ENCODE results near the gene ATXN1. TPM values are rescaled to one million over a fixed set of nuclear protein-coding genes. Genes with fewer than 3 reads are reported as not detected.
A peak's percentile ranks its signal among the peaks of the same experiment; 100 is the strongest.

Gene ATXN1
- polyA plus RNA-seq, 1 donor (not counting 4 experiments of a cell fraction or from before 2014, with no cell fraction given) = 9.7 TPM

GRCh38 chr6:16804546-16805242, 43.4 kb upstream of the ATXN1 start:
- FAIRE-seq = no peak
- Histone ChIP-seq H3K4me3 (ENCODE audit: control insufficient read depth in 2 of 3, extremely low read depth in 1 of 3, insufficient read depth in 2 of 3, low read depth in 1 of 3, low read length in 3 of 3) (no peak overlapping the region), H3K36me3 (ENCODE audit: control insufficient read depth in 2 of 2, extremely low read depth in 1 of 2, insufficient read depth in 2 of 2, low read length in 2 of 2) (no peaks in the 10 kb centered on the region), H3K4me1 (ENCODE audit: control insufficient read depth, extremely low read depth, insufficient read depth, low read length) (peaks cover 14% of the 10 kb centered on the region), H3K9me3 (ENCODE audit: control insufficient read depth, low read depth, low read length) (no peaks in the 10 kb centered on the region), H3K27ac (ENCODE audit: control insufficient read depth, insufficient read depth, low read length) (no peak overlapping the region), H3K4me2 (ENCODE audit: control insufficient read depth, extremely low read depth, insufficient read depth, low read depth, low read length) (no peak overlapping the region), H3K9ac (ENCODE audit: control insufficient read depth, extremely low read depth, insufficient read depth, low read length) (no peak overlapping the region), H3K9me1 (ENCODE audit: control insufficient read depth, extremely low read depth, insufficient read depth, low read length) (no peaks in the 10 kb centered on the region), H3K27me3 (ENCODE audit: control insufficient read depth, extremely low read depth, insufficient read depth, low read length) (no peaks in the 10 kb centered on the region), H4K20me1 (ENCODE audit: control insufficient read depth, extremely low read depth, insufficient read depth, low read length) (no peaks in the 10 kb centered on the region), H3K79me2 (ENCODE audit: control insufficient read depth, insufficient read depth, low read length) (no peaks in the 10 kb centered on the region), H2AFZ (ENCODE audit: control insufficient read depth, low read length) (no peak overlapping the region)
- TF ChIP-seq EZH2 (IDR thresholded peaks at IDR 0.05; ENCODE audit: low read length) = no peak
- TF ChIP-seq CTCF (optimal IDR thresholded peaks at IDR 0.05 in 1 of 3, IDR thresholded peaks at IDR 0.05 in 1 of 3, conservative IDR thresholded peaks at IDR 0.05 in 1 of 3; ENCODE audit: extremely low read depth in 1 of 3, insufficient read depth in 2 of 3, low read length in 3 of 3) = no peak
- no peak for DNase-seq (ENCODE audit: low read depth, low spot score)
- dilution Hi-C loops (cut with MboI; ENCODE audit: extremely low pct_ligation_motif_present, low sequenced_read_pairs) = no loop called here

GRCh38 chr6:16803294-16804200, 42.3 kb upstream of the ATXN1 start:
- FAIRE-seq (peak; percentile 17), DNase-seq (ENCODE audit: low read depth, low spot score) (no peak)
- Histone ChIP-seq H3K9me3 (ENCODE audit: control insufficient read depth, low read depth, low read length) (no peaks in the 10 kb centered on the region), H3K4me3 (ENCODE audit: control insufficient read depth in 2 of 3, extremely low read depth in 1 of 3, insufficient read depth in 2 of 3, low read depth in 1 of 3, low read length in 3 of 3) (no peak overlapping the region), H3K36me3 (ENCODE audit: control insufficient read depth in 2 of 2, extremely low read depth in 1 of 2, insufficient read depth in 2 of 2, low read length in 2 of 2) (no peaks in the 10 kb centered on the region), H3K4me1 (ENCODE audit: control insufficient read depth, extremely low read depth, insufficient read depth, low read length) (peaks cover 14% of the 10 kb centered on the region), H3K9me1 (ENCODE audit: control insufficient read depth, extremely low read depth, insufficient read depth, low read length) (no peaks in the 10 kb centered on the region), H2AFZ (ENCODE audit: control insufficient read depth, low read length) (peak overlapping the region; percentile 62), H3K27ac (ENCODE audit: control insufficient read depth, insufficient read depth, low read length) (no peak overlapping the region), H4K20me1 (ENCODE audit: control insufficient read depth, extremely low read depth, insufficient read depth, low read length) (no peaks in the 10 kb centered on the region), H3K27me3 (ENCODE audit: control insufficient read depth, extremely low read depth, insufficient read depth, low read length) (no peaks in the 10 kb centered on the region), H3K9ac (ENCODE audit: control insufficient read depth, extremely low read depth, insufficient read depth, low read length) (peak overlapping the region; percentile 23), H3K79me2 (ENCODE audit: control insufficient read depth, insufficient read depth, low read length) (no peaks in the 10 kb centered on the region), H3K4me2 (ENCODE audit: control insufficient read depth, extremely low read depth, insufficient read depth, low read depth, low read length) (peak overlapping the region; percentile 46)
- dilution Hi-C loops (cut with MboI; ENCODE audit: extremely low pct_ligation_motif_present, low sequenced_read_pairs) = no loop called here
- TF ChIP-seq CTCF (optimal IDR thresholded peaks at IDR 0.05 in 1 of 3, IDR thresholded peaks at IDR 0.05 in 1 of 3, conservative IDR thresholded peaks at IDR 0.05 in 1 of 3; ENCODE audit: extremely low read depth in 1 of 3, insufficient read depth in 2 of 3, low read length in 3 of 3) (peak in 1 of 3 experiments; percentile 22), EZH2 (IDR thresholded peaks at IDR 0.05; ENCODE audit: low read length) (no peak)

Data from keratinocyte (primary cell).